HG02973 (cell line): ENCODE results near the gene FERMT1.
"Not testable (repeated sequence)": the region's sequence is repeated elsewhere in the genome, so short reads cannot be mapped to it uniquely, and the experiment has no call there.

Experiments
- ATAC-seq: cut with Tn5 transposase; IDR thresholded peaks from one replicate; pipeline ENCODE4 v1.9.1; 2021; ENCODE audit warnings: moderate library complexity; ENCODE audit not compliant: unreplicated experiment

The FERMT1 gene

DNA sequence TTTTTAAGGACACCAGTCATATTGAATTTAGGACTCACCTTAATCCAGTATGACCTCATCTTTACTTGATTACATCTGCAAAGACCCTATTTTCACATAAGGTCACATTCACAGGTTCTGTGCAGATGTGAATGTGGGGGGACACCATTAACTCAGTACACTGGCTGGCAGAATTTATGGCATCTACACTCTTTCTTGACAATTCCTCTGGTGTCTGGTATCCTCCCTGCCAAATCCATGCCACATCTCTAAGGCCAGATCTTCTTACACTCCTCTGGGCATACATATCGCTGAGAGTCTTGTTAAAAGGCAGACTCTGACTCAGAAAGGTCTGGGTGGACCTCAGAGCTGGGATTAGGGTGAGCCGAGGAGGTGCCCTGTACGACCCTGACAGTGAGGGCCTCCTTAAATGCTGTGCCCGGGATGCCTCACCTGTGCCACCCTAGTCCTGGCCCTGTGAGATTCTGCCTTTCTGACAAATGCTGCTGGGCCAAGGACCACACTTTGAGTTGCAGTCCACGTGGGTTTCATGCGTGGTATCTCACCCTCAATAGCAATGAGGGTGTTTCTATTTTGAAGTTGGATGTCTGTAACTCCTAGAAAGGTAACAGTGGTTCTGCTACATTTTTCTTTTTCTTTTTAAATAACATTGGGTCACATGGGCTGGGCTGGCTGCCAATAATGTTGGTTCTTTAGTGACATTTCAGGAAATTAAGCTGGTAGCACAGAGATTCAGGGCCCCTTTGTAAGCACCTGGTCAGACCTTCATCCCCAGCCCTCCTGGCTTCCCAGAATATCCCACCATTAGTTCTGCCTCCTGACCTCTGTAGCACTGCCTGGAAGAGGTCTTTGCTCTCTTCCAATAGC lies 51.8 kb downstream of the FERMT1 start:
- no peak for ATAC-seq

DNA sequence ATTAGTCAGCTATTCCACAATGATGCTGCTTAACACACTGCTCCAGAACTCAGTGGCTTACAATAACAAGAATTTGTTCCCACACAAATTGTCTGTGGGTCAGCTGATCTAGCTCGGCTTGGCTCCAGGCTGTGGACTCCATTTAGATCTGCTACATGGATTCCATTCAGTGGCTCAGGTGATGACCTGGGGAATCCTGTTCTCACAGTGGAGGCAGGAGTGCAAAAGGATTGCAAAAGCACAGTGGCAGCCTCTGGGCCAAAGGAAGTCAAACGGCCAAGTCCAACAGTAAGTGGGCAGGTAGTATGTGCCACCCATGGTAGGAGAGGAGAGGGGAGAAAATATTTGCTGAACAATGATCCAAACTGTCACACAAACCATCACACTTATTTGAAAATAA lies 53.2 kb downstream of the FERMT1 start:
- ATAC-seq: no peak

DNA sequence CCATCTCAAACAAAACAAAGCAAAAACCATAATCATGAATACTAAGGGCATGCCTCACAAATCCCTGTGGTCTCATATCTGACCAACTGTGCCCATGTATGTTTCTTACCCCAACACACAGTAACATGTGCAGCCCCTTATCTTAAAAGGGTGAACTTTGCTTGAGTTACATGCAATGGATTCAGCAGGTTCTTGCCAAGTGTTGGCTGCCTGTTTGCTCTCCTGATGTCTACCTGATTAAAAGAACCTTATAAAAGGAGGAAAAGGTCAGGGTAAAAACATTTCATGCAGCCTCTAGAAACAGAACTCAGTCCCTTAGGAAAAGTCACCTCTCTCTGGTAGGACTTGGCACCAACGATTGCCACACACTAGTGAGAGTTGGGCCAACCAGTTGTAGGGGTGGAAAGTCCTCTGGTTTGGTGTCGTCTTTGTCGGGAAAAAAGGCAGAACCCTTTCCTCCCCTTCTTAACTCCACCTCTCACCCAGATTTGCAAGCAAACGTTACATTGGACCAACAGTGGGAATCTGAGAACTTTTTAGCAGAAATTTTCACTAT lies 55.0 kb downstream of the FERMT1 start:
- no peak for ATAC-seq

DNA sequence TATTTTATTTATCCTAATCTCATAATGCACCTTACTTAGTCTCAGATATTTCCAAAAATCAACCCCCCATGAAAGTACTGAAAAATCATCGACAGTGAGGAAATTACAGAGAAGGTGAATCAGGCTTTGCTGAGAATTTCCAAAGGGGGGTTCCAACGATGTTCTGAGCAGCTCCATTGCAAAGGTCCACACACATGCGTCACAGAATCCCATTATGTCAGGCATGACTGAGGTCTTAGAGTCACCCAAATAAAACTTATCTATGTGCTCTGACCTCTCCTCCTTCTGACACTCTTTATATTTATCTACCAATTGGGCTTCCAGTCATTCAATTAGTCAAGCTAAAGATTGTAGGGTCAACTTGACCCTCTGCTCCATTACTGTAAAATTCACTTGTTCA lies 56.2 kb downstream of the FERMT1 start:
- ATAC-seq: no peak

DNA sequence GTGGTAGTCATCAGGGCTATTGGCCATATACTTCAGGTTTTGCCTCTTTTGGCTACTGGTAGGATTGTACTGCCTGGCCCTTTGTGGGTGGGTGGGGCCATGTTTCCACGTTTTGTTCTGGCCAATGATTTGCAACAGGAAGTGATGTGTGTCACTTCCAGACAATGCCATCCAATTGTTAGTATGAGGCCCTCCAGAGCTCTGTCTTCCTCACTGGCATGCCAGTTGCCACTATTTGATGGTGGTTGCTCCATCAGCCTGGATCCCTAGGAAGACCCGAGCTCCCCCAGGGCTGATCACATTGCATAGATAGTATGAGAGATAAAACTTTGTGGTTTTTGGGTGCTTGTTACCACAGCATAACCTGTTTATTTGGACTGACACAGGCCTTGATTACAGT lies 61.3 kb downstream of the FERMT1 start:
- no peak for ATAC-seq

DNA sequence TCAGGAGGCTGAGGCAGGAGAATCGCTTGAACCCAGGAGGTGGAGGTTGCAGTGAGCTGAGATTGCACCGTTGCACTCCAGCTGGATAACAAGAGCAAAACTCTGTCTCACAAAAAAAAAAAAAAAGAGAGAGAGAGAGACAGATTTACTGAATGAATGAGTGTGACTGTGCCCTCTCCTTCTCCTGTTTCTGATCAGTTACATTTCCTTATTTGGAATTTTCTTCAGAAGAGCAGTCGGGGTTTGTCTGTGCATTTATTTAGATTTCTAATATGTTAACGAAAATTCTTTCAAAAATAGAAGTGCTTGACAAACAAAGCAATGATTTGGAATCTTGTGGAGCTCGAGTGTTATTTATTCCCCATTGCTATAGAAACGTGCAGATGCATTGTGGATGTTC lies 62.6 kb downstream of the FERMT1 start:
- ATAC-seq: no peak

DNA sequence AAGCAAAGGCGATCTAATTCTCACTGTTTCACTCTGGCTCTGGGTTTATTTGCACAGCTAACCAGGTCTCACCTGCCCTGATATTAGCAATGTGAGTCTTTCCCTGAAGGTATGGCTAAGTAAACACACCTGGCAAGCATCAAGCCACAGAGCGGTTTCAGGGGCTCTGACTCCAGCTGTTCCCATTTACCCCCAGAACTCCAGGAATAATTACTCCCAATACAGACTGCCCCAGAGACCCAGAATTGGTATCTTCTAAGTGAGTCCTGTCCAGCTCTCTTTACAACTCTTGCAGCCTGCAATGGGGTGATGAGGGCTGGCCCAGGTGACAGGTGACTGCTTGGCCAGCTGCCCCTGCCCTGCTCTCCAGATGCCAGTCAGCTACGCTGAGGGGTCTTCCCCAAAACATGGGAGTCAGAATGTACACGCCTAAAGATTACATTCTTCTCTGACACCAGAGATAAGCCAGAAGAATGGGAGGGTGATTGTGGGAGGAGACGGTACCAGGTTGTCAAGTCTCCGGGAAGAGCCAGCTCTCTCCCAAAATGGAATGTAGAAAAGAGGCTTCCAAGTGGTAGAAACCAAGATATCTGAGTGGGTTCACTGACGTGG lies 64.0 kb downstream of the FERMT1 start:
- ATAC-seq: no peak

DNA sequence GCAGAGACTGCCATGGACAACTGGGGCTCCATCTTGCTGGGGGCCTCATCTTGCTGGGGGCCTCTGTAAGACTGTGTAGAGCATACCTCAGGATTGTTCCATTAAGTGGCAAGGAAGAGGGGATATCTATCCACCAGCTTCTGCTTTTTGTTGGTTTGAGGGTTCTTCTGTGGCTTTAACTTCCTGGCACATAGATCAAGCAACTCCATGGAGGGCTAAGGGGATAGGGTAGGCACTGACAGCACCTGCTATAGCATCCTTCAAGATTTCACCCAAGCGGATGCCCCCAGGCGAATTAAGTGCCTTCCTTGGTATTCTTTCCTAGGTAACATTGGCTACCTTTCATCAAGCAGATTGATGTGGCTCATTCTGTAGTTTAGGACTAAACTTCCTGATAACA lies 65.1 kb downstream of the FERMT1 start:
- ATAC-seq: no peak

DNA sequence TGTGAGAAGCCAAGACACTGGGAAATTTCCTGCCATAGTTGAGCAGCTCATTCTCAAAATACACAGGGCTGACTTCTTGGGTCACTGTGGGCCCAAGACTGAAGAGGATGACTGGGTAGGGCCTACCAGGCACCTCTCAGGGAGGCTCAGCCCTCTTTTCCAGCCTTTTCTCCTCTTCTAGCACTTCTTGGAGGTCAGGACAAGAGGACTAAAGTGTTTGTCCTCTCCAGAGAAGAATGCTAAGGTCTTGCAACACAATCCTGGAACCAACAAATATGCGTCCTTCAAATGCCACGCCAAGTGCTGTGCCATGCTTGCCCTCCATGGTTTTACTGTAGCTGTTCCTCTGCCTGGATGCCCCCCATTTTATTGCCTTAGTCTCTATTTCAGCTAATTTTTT lies 65.7 kb downstream of the FERMT1 start:
- ATAC-seq: no peak

DNA sequence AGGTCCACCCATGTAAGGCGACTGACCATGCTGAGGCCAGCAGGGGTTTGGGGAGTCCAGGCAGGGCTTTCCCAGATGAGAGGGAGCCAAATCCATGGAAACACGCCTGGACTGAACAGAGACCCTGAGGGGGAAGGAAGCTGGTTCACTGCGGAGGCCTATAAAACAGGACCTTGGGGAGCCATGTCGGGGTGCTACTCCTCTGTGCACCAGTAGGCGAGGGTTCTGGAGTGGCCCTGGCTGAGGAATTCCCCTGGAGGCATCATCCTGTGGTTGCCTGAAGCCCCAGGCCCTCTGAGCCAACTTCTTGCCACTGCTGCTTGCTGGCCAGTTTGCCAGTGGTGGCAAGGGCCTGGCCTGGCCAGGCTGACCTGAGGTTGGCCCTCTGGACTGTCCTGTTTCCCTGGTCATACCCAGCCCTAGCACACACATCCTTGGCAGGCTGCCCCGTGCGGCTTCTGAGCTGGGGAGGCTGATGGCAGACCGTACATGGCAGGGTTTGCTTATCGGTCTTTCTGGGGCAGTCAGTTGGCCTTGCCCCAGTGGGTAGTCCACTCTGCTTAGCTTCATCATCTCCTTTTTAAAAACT lies 66.8 kb downstream of the FERMT1 start:
- ATAC-seq: no peak

DNA sequence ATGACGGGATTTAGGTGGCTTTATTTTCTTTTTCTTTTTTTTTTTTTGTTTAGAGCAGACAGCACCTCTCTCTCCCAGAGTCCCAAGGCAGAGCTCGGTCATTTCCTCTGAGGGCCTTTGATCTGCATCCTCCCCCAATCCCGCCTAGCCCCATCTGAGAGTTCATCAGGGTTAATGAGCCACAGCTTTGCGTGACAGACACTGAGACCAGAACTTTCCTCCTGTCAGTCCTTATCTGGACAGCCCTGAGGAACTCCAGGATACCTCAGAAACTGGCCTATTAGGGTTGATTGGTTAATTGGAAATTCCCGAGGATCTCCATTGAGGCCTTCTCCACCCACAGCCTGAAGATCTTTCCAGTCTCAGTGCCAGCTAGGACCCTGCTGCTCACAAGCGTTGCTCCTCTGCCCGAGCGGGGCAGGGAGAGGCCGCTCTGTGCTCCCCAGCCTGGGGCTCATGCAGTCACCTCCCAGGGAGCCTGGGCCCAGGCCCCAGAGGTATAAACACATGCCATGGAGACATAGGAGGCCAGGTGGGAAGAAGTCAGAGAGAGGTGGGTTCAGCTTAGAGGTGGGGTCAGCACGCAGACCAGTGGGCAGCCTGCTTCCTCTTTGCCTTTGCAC lies 67.6 kb downstream of the FERMT1 start:
- ATAC-seq: no peak

DNA sequence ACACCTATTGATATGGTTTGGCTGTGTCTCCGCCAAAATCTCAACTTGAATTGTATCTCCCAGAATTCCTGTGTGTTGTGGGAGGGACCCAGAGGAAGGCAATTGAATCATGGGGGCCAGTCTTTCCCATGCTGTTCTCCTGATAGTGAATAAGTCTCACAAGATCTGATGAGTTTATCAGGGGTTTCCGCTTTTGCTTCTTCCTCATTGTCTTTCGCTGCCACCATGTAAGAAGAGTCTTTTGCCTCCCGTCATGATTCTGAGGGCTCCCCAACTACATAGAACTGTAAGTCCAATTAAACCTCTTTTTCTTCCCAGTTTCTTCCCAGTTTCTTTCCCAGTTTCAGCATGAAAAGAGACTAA lies 68.2 kb downstream of the FERMT1 start:
- not testable (repeated sequence) for ATAC-seq

DNA sequence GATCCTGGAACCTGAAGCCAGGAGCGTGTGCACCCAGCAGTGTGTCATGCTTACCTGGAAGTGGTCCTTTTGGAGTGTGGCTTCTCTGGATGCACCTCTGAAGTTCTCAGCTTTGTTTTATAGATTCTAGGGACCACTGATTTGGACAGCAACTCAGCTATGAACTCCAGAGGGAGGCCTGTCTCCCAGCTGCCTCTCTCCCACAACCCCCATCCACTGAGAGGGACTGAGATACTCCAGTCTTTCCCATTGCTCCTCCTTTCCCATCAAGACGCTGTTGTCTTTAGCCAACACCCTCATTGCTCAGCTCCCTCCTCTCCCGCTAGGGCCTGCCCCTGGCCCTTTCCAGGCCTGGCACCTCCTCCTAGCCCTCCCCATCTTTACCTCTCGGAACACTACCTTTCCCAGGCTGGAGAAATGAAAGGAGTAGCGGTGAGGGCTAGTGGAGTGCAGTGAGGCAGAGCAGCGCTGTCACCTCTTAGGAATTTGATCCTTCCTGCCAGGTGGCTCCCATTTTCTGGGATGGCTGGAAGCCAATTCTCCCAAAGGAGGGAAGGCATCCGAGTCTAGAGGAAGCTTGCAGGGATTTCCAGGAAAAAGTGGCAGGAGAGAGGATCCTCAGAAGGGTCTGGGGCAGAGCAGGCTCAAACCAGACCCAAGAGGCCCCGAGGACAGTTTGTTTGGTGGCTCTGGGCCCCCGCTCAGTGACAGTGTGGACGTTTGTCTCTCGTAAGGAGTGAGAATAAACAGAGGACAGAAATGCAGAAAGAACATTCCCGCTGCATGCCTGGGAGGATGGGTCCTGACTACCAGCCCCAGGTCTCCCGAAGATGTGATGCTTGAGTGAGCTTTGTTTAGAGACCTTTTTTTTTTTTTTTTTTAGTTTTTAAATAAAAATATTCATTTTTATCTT lies 68.8 kb downstream of the FERMT1 start, which contains the start of gene LRRN4:
LRRN4 (minus strand) TSS at position 285 of the 913 bp plus-strand sequence. CDS start 1,261 bp downstream, outside the sequence.
- ATAC-seq: no peak

DNA sequence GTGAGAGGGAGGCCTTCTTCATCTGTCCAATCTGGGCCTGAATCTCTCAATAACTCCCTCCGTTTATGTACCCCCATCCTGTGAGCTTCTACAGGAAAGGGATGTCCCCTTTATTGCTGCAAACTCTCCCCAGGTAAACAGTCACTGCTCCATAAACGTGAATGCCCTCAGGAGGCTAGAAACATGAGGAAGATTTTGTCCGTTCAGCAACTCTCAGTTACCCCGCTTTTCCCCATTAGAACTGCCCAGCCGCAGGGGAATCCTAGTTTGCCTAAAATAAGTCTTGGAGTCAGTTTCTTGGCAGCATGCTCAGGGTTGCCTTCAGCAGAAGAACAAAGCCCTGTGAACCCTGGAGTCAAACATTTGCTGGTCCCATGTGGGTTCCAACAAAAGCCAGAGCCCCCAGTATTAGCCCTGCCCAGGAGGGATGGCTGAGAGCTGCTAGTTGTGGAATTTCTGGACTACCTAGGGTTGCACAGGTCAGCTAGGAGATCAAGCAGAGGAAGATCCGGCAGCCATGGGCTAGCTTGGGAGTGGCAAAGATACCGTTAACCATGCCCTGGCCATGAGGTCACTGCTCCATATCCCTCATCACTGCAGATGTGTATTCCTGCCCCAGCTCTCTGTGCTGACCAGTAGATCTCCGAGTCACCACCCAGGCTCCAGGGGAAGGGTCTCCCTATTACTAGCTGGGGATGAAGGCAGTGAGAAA lies 69.6 kb downstream of the FERMT1 start:
- no peak for ATAC-seq

DNA sequence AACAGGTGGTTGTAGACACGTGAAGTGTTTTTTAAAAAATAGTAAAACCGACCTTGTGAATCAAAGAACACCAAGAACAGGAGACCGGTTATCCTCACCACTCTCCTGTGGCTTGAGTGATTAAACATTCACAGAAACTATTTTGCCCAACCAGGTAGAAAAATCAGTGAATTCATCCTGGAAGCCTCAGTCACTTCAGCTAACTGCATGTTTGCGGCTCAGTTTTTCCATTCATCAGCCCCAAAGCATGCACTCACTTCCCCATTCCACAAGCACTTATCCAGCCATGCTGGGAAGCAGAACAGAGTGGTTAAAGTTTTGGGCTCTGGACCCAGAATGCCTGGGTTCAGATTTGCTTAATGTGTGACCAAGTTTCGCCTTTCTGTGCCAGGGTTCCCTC lies 71.3 kb downstream of the FERMT1 start:
- no peak for ATAC-seq

DNA sequence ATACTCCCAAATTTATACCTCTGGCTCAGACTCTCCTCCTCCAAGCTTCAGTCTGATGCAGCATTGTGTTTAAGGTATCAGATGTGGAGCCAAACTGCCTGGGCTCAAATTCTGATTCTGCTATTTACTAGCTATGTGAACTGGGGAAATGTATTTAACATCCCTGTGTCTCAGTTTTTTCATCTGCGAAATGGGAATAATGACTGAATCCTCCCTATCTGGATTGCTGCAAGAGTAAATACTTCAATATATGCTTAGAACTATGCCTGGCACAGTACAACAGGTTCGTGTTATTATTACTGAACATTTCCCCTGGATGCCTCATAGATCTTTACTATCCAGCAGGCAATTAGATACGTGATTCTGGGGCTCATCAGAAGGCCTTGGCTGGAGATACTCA lies 74.4 kb downstream of the FERMT1 start:
- no peak for ATAC-seq

DNA sequence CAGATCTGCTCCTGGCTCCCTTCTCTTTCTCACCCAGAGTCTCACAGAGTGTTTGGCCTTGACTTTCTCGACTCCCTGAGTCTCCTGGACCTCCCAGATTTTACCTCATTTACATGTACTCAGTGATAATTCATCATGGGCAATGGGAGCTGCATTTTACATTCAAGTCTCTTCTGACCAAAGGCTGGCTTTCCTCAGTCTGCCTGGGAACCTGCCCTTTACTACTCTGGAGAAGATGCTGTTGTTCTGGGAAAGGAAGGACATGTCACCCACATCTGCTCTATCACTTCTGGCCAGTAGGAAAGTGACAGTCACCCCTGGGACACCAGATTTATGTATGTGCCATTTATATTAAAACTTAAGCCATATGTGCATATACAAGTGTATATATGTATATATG lies 76.4 kb downstream of the FERMT1 start:
- no peak for ATAC-seq

DNA sequence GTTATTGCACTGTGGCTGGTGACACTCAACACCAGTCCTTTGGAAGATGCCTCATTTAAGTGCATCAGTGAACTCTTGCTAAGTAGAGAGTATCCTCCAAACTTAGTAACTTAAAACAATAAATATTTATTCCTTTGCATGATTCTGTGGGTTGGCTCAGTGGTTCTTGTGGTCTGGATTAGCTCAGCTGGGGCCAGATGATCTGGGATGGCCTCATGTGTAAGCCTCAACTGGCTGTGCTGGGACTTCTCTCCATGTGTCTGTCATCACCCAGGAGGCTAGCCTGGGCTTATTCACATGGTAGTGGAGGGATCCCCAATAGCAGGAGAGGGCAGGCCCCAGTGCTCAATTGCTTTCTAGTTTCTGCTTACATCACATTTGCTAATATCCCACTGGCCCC lies 77.3 kb downstream of the FERMT1 start:
- no peak for ATAC-seq

DNA sequence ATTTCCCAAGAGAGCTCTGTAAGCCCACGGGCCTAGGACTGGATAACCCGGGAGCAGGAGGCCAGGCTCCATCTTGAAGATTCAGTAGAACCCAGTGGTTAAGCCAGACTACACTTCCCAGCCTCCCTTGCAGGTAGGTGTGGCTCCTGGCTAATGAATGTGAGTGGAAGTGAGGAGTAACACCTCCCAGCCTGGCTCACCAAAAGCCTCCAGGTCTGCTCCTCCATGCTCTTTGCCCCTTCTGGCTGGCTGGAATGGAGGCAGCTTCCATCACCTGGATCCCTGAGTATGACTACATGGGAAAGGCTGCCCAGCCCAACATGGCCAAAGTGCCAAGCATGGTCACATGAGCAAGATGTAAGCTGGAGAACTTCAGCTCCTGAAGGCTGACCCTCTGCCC lies 78.7 kb downstream of the FERMT1 start:
- no peak for ATAC-seq

DNA sequence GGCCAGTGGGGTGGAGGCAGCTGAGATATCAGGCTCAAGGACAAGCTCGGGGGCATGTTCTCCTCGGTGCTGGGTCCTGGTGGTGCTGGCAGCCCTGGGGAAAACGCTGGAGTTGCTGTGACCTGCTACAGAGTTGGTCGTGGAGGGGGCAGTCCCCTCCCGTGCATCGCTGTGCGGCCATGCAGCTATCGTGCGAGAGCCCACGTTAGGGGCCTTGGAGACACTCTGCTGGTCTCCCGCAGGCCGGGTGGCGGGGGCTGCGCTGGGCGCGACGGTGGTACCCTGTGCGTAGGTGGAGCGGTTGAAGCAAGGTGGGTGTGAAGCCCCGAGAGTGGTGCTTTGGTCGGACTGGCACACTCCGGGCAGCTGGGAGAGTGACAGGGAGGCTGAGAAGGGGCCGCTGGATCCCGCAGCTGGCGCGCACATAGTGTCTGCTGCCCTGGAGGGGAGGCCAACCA lies 81.0 kb downstream of the FERMT1 start:
- no peak for ATAC-seq
